ENCODE results near the gene TNFAIP8.

Gene TNFAIP8

DNA sequence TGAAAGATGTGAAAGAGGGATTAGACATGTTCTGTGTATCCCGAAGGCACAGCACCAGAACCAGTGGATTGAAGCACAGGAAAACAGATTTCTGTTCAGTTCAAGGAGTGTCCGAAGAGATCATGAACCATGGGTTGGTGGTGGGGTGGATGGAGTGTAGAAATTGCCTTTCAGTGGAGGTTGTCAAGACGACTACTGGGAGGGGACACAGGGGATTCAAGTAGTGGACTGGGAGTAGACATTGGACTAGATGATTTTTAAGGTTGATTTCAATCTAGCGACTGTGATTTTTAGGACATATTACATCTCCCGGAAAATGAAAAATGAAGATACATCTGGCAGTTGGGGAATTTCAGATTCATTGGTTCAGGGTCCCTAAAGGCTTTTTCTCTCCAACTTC is 35.9 kb upstream of the TNFAIP8 start:
- no peak overlapping the region for H3K4me3 ChIP-seq (ENCODE audit: low read depth, low read length)
- TF ChIP-seq, protein P1, sequence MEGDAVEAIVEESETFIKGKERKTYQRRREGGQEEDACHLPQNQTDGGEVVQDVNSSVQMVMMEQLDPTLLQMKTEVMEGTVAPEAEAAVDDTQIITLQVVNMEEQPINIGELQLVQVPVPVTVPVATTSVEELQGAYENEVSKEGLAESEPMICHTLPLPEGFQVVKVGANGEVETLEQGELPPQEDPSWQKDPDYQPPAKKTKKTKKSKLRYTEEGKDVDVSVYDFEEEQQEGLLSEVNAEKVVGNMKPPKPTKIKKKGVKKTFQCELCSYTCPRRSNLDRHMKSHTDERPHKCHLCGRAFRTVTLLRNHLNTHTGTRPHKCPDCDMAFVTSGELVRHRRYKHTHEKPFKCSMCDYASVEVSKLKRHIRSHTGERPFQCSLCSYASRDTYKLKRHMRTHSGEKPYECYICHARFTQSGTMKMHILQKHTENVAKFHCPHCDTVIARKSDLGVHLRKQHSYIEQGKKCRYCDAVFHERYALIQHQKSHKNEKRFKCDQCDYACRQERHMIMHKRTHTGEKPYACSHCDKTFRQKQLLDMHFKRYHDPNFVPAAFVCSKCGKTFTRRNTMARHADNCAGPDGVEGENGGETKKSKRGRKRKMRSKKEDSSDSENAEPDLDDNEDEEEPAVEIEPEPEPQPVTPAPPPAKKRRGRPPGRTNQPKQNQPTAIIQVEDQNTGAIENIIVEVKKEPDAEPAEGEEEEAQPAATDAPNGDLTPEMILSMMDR (IDR thresholded peaks at IDR 0.05; ENCODE audit: borderline replicate concordance, insufficient read depth, low read depth, low read length) = no peak

GRCh38 chr5:119321569-119322311 is 34.1 kb upstream of the TNFAIP8 start:
- no peak overlapping the region for H3K4me3 ChIP-seq (ENCODE audit: low read depth, low read length)
- TF ChIP-seq, protein P1 (IDR thresholded peaks at IDR 0.05; ENCODE audit: borderline replicate concordance, insufficient read depth, low read depth, low read length) = no peak

DNA sequence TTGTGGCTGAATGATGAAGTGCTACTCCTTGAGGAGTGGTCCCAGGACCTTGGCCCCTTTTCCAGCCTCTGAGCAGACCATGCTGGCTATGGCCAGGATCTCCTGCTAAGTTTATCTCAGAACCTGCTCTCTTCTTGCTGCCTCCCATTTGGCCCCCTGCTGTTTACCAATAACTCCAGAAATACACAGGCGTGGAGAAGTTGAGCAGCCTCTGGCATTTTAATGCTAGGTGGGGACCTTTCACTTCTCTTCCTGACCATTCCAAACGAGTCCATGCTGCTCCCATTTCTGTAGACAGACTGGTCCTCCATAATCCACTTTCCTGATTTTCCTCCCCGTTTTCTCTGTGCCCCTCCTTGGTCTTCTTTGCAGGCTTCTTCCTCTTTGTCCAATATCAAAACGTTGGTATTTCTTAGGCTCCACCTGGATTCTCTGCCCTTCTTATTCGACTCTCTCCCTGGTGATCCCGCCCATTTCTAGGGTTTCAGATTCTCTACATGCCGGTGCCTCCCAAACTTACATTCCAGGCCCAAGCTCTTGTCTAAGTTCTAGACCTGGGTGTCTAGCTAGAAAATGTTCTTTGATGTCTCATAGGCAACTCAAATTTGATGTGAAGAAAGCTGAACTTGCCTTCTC is 33.4 kb upstream of the TNFAIP8 start:
- no peak overlapping the region for H3K4me3 ChIP-seq (ENCODE audit: low read depth, low read length)
- TF ChIP-seq, protein P1 (IDR thresholded peaks at IDR 0.05; ENCODE audit: borderline replicate concordance, insufficient read depth, low read depth, low read length) = no peak

- TF ChIP-seq, protein P1 (IDR thresholded peaks at IDR 0.05; ENCODE audit: borderline replicate concordance, insufficient read depth, low read depth, low read length) = no peak
- H3K4me3 ChIP-seq (ENCODE audit: low read depth, low read length) = no peak overlapping the region
These were observed 32.8 kb upstream of the TNFAIP8 start for GRCh38 chr5:119322948-119323537.

DNA sequence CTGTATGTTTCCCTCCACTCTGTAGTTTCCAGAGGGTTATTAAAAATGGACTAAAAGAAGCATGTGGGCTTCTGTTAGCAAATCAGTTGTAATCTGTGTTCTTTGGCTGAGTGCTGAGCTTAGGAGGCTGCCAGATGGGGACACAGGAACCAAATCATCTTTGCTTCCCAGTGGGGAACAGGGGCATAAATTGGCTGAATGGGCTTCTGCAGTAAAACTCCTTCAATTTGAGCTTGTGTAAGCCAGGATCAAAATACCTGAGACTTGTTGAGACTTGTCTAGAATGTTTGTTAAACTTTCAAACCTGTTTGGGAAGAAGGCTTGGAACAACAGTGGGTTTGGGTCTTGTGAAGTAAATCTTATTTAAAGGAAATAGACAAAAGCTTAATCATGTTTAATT is 32.2 kb upstream of the TNFAIP8 start:
- H3K4me3 ChIP-seq (ENCODE audit: low read depth, low read length) = no peak overlapping the region
- TF ChIP-seq, protein P1 (IDR thresholded peaks at IDR 0.05; ENCODE audit: borderline replicate concordance, insufficient read depth, low read depth, low read length) = no peak

- no peak overlapping the region for H3K4me3 ChIP-seq (ENCODE audit: low read depth, low read length)
- TF ChIP-seq, protein P1 (IDR thresholded peaks at IDR 0.05; ENCODE audit: borderline replicate concordance, insufficient read depth, low read depth, low read length) = no peak
These were observed 31.0 kb upstream of the TNFAIP8 start for GRCh38 chr5:119324842-119325241.

Data from GM12875 (cell line).